ENCODE measurements around the gene CFAP100. TPM values are rescaled to one million over a fixed set of nuclear protein-coding genes. Genes with fewer than 3 reads are reported as not detected.

The CFAP100 gene
- total RNA-seq, 1 experiment from 2014 or later: 0.64 TPM

DNA sequence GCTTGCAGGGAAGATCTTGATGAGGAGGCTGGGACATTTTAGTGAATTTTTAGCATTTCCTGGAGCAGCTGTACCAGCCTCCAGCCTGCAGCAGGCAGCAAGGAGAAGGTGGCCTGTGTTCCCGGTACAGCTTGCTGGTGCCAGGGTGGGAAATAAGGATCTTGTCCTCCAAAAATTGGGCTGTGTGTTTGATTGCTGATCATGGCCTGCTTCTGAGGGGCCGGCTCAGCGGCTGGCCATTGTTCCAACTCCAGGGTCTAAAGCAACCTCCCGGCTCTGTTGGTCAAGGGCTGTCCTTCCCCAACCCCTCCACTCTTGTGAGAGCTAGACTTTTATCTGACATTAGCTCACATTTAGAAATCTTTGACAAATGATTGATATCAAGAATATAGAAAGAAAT is 5.0 kb downstream of the CFAP100 start:
- no peak for DNase-seq (ENCODE audit: low spot score)

DNA sequence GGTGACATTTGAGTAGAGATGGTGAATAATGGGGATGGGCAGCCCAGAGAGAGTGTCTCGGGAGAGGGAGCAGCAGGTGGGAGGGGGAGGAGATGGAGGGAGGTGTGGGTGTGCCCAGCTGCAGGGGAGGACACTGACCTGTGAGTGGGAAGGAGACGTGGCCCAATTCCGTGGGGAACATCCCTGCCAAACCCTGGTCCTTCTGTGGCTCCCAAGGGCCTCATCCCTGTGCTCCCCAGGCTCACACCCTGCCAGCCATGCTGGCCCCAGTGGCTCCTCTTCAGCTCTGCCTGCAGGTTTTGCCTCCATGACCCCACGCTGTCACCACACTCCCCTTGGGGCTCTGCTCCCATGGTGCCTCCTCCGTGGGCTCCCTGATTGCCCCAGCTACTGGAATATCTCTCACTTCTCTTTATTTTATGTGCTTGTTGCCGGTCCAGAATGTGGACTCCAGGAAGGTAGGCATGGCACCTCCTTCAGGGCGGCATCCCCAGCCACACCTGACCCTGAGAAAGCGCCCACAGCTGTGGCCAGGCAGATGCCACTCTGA is 7.0 kb downstream of the CFAP100 start:
- no peak for DNase-seq (ENCODE audit: low spot score)

DNA sequence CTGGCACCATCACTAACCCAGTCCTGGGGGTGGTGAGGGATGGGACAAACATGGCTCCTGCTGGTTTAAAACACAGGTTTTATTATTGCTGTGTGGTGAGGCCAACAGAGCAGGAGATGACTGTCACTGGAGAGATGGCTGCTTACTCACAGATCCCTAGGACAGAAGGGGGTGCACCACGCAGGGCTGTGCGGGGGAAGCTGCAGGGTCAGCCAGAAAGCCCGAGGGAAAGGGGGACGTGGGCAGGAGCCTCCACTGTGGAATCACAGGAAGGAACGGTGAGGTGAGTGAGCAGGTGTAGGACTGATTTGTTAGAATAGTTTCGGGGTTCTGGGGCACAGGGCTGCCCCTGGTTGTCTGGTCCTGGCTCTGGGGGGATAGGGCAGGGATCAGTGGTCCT is 7.5 kb downstream of the CFAP100 start:
- DNase-seq (ENCODE audit: low spot score): no peak

DNA sequence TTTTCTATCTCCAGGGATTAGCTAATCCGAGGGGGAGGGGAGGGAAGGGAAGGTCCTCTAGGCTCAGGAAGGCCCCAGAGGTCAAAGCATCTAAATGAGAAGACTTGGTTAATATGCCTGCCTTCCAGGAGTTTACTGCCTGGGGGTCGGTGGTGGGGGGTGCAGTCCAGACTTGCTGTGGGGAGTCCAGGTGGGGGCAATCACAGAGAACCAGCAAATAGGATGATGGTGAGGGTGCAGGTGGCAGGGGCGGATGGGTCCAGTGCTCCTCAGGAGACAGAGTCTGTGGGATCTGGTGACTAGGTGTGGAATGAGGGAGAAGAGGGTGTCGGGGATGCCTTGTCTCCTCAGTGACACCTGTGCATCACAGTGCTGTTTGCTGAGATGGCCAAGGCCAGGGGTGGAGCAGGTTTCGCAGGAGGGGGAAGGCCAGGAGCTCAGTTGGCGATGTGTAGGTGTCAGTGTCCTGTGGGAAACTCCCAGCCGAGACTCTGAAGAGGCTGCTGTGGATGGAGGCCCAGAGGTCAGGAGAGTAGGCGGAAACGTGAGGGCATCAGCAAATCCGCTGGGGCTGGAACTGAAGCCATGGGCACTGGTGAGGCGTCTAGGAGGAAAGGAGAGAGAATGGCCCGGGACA is 8.1 kb downstream of the CFAP100 start:
- DNase-seq (ENCODE audit: low spot score): no peak

DNA sequence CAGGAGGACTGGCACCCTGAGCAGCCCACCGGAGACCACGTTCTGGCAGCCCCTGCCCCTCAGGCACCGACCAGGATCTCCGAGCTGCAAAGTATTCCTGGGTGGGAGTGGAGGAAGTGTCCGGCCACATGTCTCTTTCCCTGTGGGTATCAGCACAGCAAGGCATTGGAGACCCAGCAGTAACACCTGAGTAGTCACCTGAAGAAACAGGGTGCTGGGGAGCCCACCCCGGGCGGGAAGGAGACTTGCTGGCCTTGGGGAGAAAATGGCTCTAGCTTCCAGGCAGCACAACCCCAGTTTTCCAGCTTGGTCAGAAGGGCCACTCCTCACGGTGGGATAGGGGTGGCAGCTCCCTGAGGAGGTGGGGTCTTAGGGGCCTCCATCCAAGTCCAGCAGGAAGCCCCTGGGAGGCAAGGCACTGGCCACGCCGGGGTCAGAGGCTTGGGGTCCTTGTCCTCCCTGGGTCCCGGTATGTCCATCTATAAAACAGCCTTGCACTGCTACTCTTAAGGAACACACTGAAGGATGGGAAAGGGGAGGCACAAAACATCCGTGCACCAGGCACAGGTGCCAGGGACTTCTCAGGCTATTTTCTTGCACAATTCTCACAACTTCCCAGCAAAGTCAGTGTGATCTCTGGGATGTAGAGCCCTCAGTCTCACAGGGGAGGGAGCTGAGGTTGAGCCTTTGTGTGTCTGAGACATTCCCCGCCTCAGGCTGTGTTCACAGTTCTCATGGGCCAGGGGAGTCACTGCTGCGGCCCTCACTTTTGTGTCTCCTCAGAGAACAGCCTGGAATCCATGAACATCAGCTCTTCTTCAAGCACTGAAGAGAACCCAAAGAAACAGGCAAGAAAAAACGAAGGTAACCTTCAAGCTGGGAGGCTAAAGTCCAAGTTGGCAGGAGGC is 11.9 kb downstream of the CFAP100 start:
- no peak for DNase-seq (ENCODE audit: low spot score)

DNA sequence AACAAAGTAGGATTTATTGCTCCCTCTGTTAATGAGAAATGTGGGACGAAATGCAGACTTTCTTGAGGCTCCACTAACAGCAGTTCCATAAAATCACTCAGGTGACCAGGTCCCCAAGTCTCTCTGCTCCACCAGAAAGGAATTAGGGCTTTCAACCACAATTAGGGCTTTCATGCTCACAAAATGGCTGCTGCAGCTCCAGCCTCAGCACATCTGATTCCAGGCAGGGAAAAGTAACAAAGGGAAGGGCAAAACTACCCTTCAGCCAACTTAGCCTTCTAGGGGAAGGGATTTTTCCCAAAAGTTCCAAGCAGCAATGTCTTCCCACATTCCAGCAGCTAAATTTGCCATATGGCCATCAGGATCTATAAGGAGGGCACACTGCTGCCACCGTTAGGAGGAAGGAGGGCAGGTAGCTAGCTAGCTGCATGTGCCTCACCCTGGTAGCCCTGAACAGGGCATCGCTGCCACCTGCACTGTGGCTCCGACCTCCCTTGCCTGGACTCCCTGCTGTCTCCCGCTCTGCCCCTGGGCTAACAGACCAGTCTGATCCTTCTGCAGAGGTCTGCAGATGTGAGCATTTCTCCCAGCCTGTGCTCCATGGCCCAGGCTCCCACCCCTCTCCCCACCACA is 12.8 kb downstream of the CFAP100 start:
- DNase-seq (ENCODE audit: low spot score): peak; percentile 25

DNA sequence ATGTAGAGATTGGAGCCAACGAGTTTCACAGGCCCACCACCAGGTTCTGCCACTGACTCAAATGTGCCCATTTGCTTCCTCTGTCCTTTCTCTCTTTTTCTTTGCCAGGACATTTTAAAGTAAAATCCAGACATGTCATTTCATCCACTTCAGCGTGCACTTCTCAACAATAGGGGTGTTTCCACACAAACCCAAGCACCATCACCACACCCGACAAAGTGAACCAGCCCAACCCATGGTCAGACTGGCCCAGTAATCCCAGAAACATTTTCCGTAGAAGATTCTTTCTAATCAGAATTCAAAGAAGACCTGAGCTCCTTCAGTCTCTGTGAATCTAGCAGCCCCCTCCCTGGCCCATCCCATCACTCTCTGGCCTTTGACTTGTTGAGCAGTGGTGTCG is 13.4 kb downstream of the CFAP100 start:
- DNase-seq (ENCODE audit: low spot score): no peak

DNA sequence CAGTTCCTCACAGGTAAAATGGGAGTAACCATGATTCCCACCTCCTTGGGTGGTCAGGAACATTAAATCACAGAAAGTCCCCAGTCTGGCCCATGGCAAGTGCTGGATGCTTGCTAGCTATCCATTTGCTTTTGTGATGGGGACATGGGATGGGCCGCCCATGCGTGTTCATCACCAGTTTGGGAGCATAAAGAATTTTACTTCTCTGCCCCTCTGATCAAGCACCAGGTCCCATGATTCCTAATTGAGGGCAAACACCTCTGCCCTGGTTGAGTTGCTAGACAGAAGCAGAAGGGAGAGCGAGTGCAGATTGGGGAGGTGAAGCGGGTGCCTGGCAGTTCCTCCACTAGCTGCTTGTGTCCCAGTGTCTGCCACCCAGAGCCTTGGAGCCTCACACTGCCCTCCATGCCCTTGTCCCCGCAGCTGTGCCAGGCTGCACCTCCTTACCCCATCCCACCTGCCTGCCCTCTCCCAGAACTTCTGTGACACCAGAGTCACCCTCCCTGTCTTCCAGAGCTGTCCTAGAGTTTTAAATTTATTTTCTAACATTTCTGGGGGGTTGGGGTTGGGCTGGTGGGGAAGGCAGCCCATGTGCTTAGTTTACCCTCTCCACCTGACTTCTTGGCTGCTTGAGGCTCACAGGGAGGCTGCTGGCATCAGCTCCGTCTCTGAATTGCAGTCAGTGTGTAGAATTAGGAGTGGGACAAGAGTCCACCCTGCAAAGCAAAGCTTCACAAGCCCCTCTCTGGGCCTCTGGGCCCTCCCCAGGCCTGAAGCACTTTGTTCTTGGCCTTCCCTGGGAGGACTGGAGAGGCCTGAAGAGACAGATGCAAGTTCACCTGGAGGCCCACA is 18.4 kb downstream of the CFAP100 start:
- DNase-seq (ENCODE audit: low spot score): no peak

DNA sequence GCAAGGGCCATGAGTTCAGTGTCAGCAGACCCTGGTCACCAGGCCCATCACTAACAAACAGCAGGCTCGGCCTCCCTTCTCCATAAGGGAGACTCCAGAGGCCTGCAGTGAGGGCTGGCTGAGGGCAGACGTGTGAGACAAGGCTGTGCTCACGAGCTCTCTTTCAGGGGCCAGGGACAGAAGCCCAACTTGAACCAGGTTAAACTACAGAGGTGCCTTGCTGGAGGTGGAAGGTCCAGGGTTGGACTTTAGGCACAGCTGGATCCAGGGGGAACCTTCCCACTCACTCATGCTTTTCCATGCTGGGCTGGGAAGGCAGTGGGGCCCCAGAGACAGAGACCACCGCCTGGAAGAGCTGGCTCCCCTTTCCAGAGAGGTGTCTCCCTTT is 19.0 kb downstream of the CFAP100 start:
- no peak for DNase-seq (ENCODE audit: low spot score)

DNA sequence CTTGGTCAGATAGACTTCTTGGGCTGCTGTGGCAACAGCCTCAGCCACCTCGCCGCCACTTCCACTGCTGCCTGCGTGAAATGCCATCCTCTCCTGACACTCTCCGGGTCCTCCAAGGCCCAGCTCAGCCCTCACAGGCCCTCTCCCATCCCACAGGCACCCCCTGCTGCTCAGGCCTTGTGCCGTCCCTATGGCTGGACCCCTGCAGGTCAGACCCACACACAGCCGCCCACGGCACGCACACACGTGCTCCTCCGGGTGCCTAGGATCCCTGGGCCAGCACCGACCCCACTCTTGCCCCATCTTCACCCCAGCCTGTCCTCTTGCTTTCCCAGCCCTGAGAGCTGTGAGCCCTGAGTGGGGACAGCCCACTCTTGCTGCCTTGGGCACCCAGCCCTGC is 19.7 kb downstream of the CFAP100 start:
- DNase-seq (ENCODE audit: low spot score): no peak

DNA sequence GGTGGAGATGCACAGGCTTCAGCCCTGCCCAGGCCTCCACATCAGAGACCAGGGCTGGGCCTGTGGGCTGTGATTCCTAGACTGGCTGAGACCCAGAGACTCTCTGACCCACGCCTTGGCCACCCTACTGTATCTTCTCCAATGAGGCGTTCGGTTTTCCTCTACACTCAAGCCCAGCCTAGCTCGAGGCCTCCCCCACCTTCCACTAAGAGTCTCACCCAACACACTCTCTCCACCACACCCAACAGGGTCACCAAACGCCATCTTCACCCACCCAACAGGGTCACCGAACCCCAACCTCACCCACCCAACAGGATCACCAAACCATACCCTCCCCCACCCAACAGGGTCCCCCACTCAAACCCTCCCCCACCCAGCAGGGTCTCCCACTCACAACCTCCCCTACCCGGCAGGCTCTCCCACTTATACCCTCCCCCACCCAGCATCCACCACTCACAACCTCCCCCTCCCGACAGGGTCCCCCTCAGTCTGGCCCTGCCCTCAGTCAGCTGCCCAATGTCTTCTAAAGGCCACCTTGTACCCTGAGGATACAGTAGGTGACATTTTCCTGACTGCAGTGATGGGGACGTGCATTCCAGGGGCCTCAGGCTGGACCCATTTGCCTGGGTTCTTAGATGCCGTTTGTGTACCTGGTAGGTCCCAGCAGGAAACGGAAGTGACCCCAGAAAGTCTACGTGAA is 20.4 kb downstream of the CFAP100 start:
- DNase-seq (ENCODE audit: low spot score): no peak

DNA sequence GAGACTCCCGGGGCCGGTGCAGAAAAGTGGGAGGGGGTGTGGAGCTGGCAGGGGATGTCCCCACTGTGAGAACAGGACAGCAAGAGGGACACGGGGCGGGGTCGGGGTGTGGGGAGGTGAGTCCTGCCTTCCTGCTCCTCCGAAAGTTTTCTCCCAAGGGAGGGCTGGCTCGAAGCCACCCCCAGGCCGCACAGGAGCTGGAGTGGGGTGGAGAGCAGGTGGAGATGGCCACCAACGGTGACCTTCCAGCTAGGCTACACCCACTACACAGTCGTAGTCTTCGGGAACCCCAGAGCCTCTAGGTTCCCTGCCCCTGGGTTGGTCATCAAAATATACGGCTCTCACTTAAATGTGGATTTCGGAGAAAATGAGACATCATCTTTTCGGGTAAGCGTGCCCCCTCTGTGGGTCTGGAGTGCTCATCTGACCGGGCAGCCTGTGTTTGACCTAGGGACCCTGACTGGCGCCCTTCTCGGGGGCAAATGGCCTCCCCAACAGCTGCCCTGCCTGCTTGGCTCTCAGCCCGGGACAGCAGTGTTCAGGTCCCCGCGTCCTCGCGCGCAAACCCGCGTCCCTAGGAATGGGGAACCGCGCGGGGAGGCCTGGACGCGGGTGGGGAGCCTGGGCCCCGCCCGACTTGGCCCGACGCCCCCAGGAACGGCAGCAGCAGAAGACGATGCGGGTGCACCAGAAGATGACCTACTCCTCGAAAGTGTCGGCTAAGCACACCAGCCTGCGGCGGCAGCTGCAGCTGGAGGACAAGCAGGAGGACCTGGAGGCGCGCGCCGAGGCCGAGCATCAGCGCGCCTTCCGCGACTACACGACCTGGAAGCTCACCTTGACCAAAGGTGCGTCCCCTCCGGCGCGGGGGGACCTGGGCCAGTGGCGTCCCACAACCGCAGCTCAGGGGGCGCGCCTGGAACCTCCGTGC is 21.2 kb downstream of the CFAP100 start:
- DNase-seq (ENCODE audit: low spot score): no peak

DNA sequence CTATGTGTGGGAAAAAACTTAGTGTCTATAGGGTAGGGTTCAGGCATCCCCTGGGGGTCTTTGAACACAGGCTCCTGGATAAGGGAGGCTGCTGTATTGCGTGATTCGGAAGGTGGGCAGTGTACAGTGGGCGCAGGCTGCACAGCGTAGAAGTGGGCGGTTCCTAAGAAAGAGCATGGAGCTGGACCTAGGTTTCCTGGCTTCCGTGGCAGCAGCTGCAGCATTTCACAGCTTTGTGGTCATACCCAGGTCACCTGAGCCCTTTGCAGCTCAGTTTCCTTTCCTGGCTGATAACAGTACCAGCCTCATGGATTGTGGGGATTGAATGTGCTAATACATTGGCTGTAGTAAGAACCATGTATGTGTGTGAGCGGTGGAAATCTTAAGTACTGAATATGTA is 22.2 kb downstream of the CFAP100 start:
- no peak for DNase-seq (ENCODE audit: low spot score)

DNA sequence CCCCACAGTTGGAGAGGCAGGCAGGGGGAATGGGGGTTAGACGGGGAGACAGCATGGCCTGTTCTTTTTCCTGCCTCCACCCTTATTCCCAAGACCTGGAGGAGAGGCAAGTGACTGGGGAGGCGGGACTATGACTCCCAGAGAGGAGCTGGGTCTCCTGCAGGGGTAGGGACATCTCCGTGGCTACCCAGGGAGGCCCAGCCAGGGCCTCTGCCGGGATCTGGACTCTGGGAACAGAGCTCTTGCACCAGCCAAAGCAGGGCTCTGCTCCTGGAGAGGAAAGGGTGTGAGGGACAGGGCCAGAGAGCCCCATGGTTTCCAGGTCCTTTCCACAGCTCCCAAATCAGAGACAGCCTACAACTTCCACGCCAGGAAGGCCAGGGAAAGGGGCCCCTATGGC is 22.8 kb downstream of the CFAP100 start:
- no peak for DNase-seq (ENCODE audit: low spot score)

DNA sequence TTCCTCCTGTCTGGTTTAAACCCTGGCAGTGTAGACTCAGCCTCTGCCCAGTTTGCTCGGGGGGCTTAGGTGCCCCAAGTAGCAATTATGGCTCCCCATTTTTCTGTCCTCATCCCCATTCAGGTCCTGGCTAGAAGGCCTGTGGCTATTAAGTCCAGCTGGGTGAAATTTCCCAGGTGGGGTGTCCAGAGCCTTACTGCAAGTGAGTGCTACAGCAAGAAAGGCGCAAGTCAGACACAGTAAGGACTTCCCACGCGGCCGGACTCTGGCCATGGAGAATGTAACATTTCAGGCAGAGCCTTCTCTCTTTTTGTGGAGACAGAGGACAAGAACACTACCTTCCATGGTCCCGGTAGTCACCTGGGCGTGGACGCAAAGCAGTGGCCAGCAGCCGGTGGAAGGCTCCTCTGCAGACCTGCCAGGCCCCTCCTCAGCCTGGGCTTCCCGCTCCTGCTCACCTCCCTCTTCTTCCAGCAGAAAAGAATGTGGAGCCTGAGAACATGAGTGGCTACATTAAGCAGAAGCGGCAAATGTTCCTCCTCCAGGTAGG is 23.3 kb downstream of the CFAP100 start:
- no peak for DNase-seq (ENCODE audit: low spot score)

DNA sequence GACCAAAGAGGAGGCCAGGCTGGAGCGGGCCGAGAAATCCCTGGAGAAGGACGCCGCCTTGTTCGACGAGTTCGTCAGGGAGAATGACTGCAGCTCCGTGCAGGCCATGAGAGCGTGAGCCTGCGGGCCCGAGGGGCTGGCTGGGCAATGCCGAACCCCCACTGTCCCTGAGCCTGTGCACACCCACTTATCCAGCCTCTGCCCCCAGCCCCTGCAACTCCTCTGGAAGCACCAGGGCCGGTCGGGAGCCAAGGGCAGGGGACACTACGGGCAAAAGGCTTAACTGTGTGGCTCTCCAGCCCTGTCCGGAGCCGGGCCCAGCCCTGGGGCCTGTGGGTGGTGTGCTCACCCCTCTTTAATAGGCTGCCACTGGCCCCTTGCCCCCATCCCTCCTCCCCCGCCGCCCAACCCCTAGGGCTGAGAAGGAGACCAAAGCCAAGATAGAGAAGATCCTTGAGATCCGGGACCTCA is 24.0 kb downstream of the CFAP100 start:
- DNase-seq (ENCODE audit: low spot score): no peak

DNA sequence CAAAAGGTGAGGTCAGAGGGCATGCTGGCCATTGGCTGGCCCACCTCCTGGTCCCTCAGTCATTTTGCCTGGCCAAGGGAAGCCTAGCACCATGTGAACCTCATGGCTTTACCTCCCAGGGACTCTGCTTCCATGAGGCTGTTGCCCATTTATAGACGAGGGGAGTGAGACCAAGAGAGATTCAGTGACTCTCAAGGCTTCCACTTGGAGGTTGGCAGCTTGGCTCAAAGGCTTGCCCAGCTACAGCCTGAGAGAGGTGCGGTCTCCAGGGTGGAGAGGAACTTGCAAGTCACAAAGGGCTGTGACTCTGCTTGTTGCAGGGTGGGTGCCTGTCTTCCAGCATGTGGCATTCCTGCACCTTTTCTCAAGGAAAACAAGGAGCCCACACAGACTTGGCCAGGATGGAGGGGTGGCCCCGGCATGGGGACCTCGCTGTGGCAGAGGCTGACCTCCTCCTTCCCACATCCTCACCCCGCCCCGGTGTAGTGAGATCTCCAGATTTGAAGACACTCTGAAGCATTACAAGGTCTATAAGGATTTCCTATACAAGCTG is 24.5 kb downstream of the CFAP100 start:
- no peak for DNase-seq (ENCODE audit: low spot score)

DNA sequence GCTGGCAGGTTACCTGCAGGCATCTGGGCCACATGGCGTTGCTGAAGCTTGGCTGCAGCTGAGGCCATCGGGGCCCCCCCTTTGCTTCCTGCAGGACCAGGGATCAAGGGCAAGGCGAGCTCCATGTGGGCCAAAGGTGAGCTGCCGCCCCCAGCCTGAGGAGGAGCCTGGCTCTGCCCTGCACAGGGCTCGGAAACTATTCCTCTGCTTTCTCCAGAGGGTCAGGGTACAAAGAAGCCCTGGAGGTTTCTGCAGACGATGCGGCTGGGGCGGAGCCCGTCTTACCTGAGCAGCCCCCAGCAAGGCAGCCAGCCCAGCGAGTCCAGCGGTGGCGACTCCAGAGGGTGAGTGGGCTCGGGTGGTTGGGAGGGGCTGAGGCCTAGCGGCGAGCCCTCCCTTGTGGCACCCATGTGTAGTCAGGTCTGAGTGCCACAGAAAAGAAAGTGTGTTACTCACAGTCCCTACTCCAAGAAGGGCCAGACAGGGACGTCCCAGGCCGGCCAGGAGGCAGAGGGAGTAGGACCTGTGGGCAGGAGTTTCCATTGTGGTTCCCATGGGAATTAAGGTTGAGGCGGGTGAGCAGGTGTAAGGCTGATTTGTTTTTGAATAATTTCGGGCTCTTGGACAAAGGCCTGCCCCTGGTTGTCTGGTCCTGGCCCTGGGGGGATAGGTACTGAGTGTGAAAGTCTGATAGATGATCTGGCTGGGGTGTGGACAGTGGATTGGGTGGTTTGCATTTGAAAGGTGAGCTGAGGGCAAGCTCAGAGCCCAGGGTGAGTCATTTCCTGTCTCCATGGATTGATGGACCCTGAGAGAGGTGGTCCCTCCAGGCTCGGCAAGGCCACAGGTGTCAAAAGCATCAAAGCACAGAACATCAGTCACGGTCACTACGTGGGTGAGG is 25.4 kb downstream of the CFAP100 start:
- no peak for DNase-seq (ENCODE audit: low spot score)

All from HT-29 (cell line).